ENCODE data around the gene FRMD3.

The FRMD3 gene

GRCh38 chr9:83430681-83431080 is 107.5 kb downstream of the FRMD3 start:
- TF ChIP-seq CTCF (conservative IDR thresholded peaks at IDR 0.05) = no peak
- peak overlapping the region; percentile 97 for H3K27ac ChIP-seq

GRCh38 chr9:83429229-83429628 is 109.0 kb downstream of the FRMD3 start:
- no peak for TF ChIP-seq CTCF (conservative IDR thresholded peaks at IDR 0.05)
- peak overlapping the region; percentile 97; the same call in 1 of the 2 replicates for H3K27ac ChIP-seq

GRCh38 chr9:83425240-83425639 is 113.0 kb downstream of the FRMD3 start:
- H3K27ac ChIP-seq = peak overlapping the region; percentile 31; the same call in 1 of the 2 replicates
- no peak for TF ChIP-seq CTCF (conservative IDR thresholded peaks at IDR 0.05)

GRCh38 chr9:83424831-83425230 is 113.4 kb downstream of the FRMD3 start:
- TF ChIP-seq CTCF (conservative IDR thresholded peaks at IDR 0.05) = no peak
- H3K27ac ChIP-seq = peak overlapping the region; percentile 31; the same call in 1 of the 2 replicates

GRCh38 chr9:83423815-83424707 is 114.1 kb downstream of the FRMD3 start:
- TF ChIP-seq CTCF (conservative IDR thresholded peaks at IDR 0.05) = no peak
- H3K27ac ChIP-seq = peak overlapping the region; percentile 31; the same call in 1 of the 2 replicates

- no peak overlapping the region for H3K27ac ChIP-seq
- no peak for TF ChIP-seq CTCF (conservative IDR thresholded peaks at IDR 0.05)
Measured at GRCh38 chr9:83422527-83422926, 115.7 kb downstream of the FRMD3 start.

- H3K27ac ChIP-seq = no peak overlapping the region
- no peak for TF ChIP-seq CTCF (conservative IDR thresholded peaks at IDR 0.05)
Measured at GRCh38 chr9:83420486-83420885, 117.7 kb downstream of the FRMD3 start.

All from VCaP (cell line).